HCT116 (cell line): ENCODE measurements around the gene ANGPTL4. TPM values are rescaled to one million over a fixed set of nuclear protein-coding genes. Genes with fewer than 3 reads are reported as not detected.

ENCODE experiments used
- ATAC-seq: fragments of 200-7000 bp; cut with Tn5 transposase; 2 replicates; pipeline ENCODE4 v1.9.1; 2020; ENCODE audit warnings: mild to moderate bottlenecking, moderate library complexity
- BruUV-seq: library from RNA; stranded (reverse); fragments of 400-500 nt; replicated peaks from 2 replicates; lab custom pipeline; 2021; lab: Mats Ljungman, UMichigan
- CTCF ChIA-PET: fragments of 300-600 bp; sonication (Branson Sonifier 250); formaldehyde crosslinking; loops from one replicate; lab custom pipeline; 2021; ENCODE audit warnings: antibody characterized with exemption; lab: Charles Lee
- POLR2A ChIA-PET: fragments of 300-600, 350-600 bp; sonication (Branson Sonifier 250); formaldehyde crosslinking; loops from one replicate; lab custom pipeline; 2021; ENCODE audit warnings: antibody characterized with exemption; lab: Charles Lee
- RAD21 ChIA-PET, 2 experiments: fragments of 300-600 bp; sonication (Branson Sonifier 250); formaldehyde crosslinking; loops; one replicate each; lab custom pipeline; 2023; ENCODE audit warnings: low total read pairs in 2 of 2; ENCODE audit not compliant: uncharacterized antibody in 2 of 2, unreplicated experiment in 2 of 2, low non-redundant PET in 1 of 2; lab: Charles Lee
- DNase-seq: peaks from one replicate; pipeline ENCODE4 v3.0.0-alpha.2; 2010; ENCODE audit warnings: low read depth, low spot score
- H2AFZ ChIP-seq: fragments of 200-600 bp; shearing (Covaris generic), sonication (generic); 2 replicates; pipeline ENCODE4 v1.6.1; 2017; ENCODE audit warnings: low read depth, mixed run types, mixed read lengths, antibody characterized with exemption, low read length; ENCODE audit not compliant: poor library complexity, severe bottlenecking
- H3K27ac ChIP-seq: 2 replicates; pipeline ENCODE4 v1.5.1; 2012; ENCODE audit warnings: low read depth, low read length
- H3K27me3 ChIP-seq: fragments of 200-600 bp; sonication (generic); 2 replicates; pipeline ENCODE4 v1.6.1; 2016; ENCODE audit warnings: mixed run types, low read length, mixed read lengths; ENCODE audit not compliant: insufficient read depth
- H3K36me3 ChIP-seq, 2 experiments: fragments of 200-500 bp in 1 of 2; fragments of 200-600 bp in 1 of 2; sonication (Bioruptor generic) in 1 of 2; sonication (generic) in 1 of 2; 2 replicates each; pipeline versions ENCODE4 v1.5.1 to v1.6.1; 2014 to 2016; ENCODE audit warnings: low read length in 2 of 2, inconsistent platforms in 1 of 2, mixed read lengths in 1 of 2, mixed run types in 1 of 2; ENCODE audit not compliant: insufficient read depth in 2 of 2, control insufficient read depth in 1 of 2
- H3K4me1 ChIP-seq, 2 experiments: fragments of 200-600 bp in 1 of 2; sonication (generic) in 1 of 2; 2 replicates each; pipeline versions ENCODE4 v1.5.1 to v1.6.1; 2012 to 2017; ENCODE audit warnings: low read length in 2 of 2, inconsistent platforms in 1 of 2, mild to moderate bottlenecking in 1 of 2, mixed read lengths in 1 of 2, mixed run types in 1 of 2, moderate library complexity in 1 of 2; ENCODE audit not compliant: insufficient read depth in 2 of 2, control insufficient read depth in 1 of 2
- H3K4me2 ChIP-seq: fragments of 200-600 bp; sonication (generic); 2 replicates; pipeline ENCODE4 v1.6.1; 2017; ENCODE audit warnings: mixed run types, low read length, mixed read lengths
- H3K4me3 ChIP-seq, 2 experiments: fragments of 200-600 bp in 1 of 2; sonication (generic) in 1 of 2; replicated peaks in 1 of 2; 2 replicates each; pipeline ENCODE4 v1.5.1; 2011 to 2016; ENCODE audit warnings: low read length in 2 of 2, control low read depth in 1 of 2, low read depth in 1 of 2, mild to moderate bottlenecking in 1 of 2, mixed read lengths in 1 of 2, mixed run types in 1 of 2
- H3K79me2 ChIP-seq: fragments of 200-600 bp; sonication (generic); 2 replicates; pipeline ENCODE4 v1.6.1; 2017; ENCODE audit warnings: mild to moderate bottlenecking, mixed run types, low read length, moderate library complexity, mixed read lengths; ENCODE audit not compliant: insufficient read depth
- H3K9ac ChIP-seq: fragments of 200-600 bp; sonication (generic); 2 replicates; pipeline ENCODE4 v1.6.1; 2016; ENCODE audit warnings: low read length, mixed read lengths
- H3K9me2 ChIP-seq: fragments of 200-600 bp; sonication (generic), shearing (Covaris generic); 2 replicates; pipeline ENCODE4 v1.6.1; 2017; ENCODE audit warnings: mixed run types, mild to moderate bottlenecking, moderate library complexity; ENCODE audit not compliant: insufficient read depth
- H3K9me3 ChIP-seq, 2 experiments: fragments of 200-500 bp in 1 of 2; fragments of 200-600 bp in 1 of 2; sonication (Bioruptor generic) in 1 of 2; sonication (generic) in 1 of 2; 2 replicates each; pipeline ENCODE4 v1.6.1; 2014 to 2017; ENCODE audit warnings: low read length in 2 of 2, mixed read lengths in 2 of 2, inconsistent platforms in 1 of 2, low read depth in 1 of 2, mild to moderate bottlenecking in 1 of 2, mixed run types in 1 of 2, moderate library complexity in 1 of 2; ENCODE audit not compliant: control insufficient read depth in 1 of 2, insufficient read depth in 1 of 2
- H4K20me1 ChIP-seq: fragments of 200-600 bp; sonication (generic), shearing (Covaris generic); 2 replicates; pipeline ENCODE4 v1.6.1; 2017; ENCODE audit warnings: mixed run types, mild to moderate bottlenecking, moderate library complexity; ENCODE audit not compliant: insufficient read depth
- EGR1 ChIP-seq: IDR thresholded peaks from 2 replicates; pipeline ENCODE4 v1.6.1; 2012; ENCODE audit warnings: low read depth
- ELF1 ChIP-seq: IDR thresholded peaks from 2 replicates; pipeline ENCODE4 v1.6.1; 2012; ENCODE audit warnings: low read depth, borderline replicate concordance
- FOSL1 ChIP-seq: IDR thresholded peaks from 2 replicates; pipeline ENCODE4 v1.6.1; 2012; ENCODE audit warnings: low read depth
- RAD21 ChIP-seq: IDR thresholded peaks from 2 replicates; pipeline ENCODE4 v1.6.1; 2012; ENCODE audit warnings: low read depth, mild to moderate bottlenecking
- SIN3A ChIP-seq: IDR thresholded peaks from 2 replicates; pipeline ENCODE4 v1.6.1; 2012; ENCODE audit warnings: low read depth
- intact Hi-C: fragments of 100-400 bp; cut with micrococcal nuclease; formaldehyde crosslinking; loops from 2 replicates; pipeline ENCODE4 v1.10.0; 2022
- total RNA-seq: library from RNA; stranded (reverse); gene quantifications from one replicate; pipeline ENCODE4 v1.2.1, GENCODE V29; 2021; ENCODE audit not compliant: unreplicated experiment
- TF ChIP-seq, protein P1 (sequence below): IDR thresholded peaks from 2 replicates; pipeline ENCODE4 v1.6.1; 2012
- TF ChIP-seq, protein P2 (sequence below): IDR thresholded peaks from 2 replicates; pipeline ENCODE4 v1.6.1; 2011; ENCODE audit warnings: mild to moderate bottlenecking, low read length, moderate library complexity; ENCODE audit not compliant: insufficient replicate concordance; ENCODE audit errors: extremely low read depth

Gene ANGPTL4
- total RNA-seq, 1 experiment from 2014 or later = 54.8 TPM

GRCh38 chr19:8416796-8417195 is 52.8 kb downstream of the ANGPTL4 start:
- intact Hi-C loops = loop anchor here (10.0 kb wide), 1 partner anchor 98 kb away; the partner anchor contains the start of gene ZNF414
- no peaks in the 10 kb centered on the region for H3K9me3 ChIP-seq
- H3K27ac ChIP-seq = no peak overlapping the region
- H4K20me1 ChIP-seq = no peaks in the 10 kb centered on the region
- no peak for DNase-seq
- no peak overlapping the region for H3K4me3 ChIP-seq
- H3K9me2 ChIP-seq = no peaks in the 10 kb centered on the region
- no peaks in the 10 kb centered on the region for H3K36me3 ChIP-seq
- BruUV-seq = no TSS peak
- H3K4me2 ChIP-seq = no peak overlapping the region
- peaks cover 27 to 30% of the 10 kb centered on the region in 2 experiments for H3K4me1 ChIP-seq
- ATAC-seq = no peak
- TF ChIP-seq, protein P1, sequence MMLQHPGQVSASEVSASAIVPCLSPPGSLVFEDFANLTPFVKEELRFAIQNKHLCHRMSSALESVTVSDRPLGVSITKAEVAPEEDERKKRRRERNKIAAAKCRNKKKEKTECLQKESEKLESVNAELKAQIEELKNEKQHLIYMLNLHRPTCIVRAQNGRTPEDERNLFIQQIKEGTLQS = no peak
- TF ChIP-seq, protein P2, sequence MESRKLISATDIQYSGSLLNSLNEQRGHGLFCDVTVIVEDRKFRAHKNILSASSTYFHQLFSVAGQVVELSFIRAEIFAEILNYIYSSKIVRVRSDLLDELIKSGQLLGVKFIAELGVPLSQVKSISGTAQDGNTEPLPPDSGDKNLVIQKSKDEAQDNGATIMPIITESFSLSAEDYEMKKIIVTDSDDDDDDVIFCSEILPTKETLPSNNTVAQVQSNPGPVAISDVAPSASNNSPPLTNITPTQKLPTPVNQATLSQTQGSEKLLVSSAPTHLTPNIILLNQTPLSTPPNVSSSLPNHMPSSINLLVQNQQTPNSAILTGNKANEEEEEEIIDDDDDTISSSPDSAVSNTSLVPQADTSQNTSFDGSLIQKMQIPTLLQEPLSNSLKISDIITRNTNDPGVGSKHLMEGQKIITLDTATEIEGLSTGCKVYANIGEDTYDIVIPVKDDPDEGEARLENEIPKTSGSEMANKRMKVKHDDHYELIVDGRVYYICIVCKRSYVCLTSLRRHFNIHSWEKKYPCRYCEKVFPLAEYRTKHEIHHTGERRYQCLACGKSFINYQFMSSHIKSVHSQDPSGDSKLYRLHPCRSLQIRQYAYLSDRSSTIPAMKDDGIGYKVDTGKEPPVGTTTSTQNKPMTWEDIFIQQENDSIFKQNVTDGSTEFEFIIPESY = no peak
- TF ChIP-seq RAD21 (no peak), ELF1 (no peak), SIN3A (no peak), EGR1 (no peak), FOSL1 (no peak)
- H3K9ac ChIP-seq = no peak overlapping the region
- H2AFZ ChIP-seq = no peak overlapping the region
- ChIA-PET RAD21 (no interaction called here), POLR2A (no interaction called here), CTCF (interaction anchor here (1.0 kb wide), 1 partner anchor 162 kb away, joined by 3 read pairs; no protein-coding TSS in a partner anchor)
- H3K27me3 ChIP-seq = no peaks in the 10 kb centered on the region
- no peaks in the 10 kb centered on the region for H3K79me2 ChIP-seq
